CD4-positive, alpha-beta T cell treated with Interleukin-21 for 1 hour (primary cell): ENCODE results near the gene LMF1.

ENCODE experiments used
- DNase-seq: peaks from one replicate; pipeline ENCODE4 v3.0.0-alpha.2; 2020

LMF1 gene

GRCh38 chr16:1002399-1003166 lies 31.8 kb upstream of the LMF1 start:
- DNase-seq = peak; percentile 41

- no peak for DNase-seq
Observed at GRCh38 chr16:1001096-1001495, 30.3 kb upstream of the LMF1 start.

- no peak for DNase-seq
Observed at GRCh38 chr16:1000608-1001007, 29.8 kb upstream of the LMF1 start.

- DNase-seq = no peak
Observed at GRCh38 chr16:999677-1000076, 28.9 kb upstream of the LMF1 start.

GRCh38 chr16:998615-999014 lies 27.8 kb upstream of the LMF1 start:
- DNase-seq = no peak

GRCh38 chr16:998211-998610 lies 27.4 kb upstream of the LMF1 start:
- DNase-seq = no peak

GRCh38 chr16:997440-998051 lies 26.8 kb upstream of the LMF1 start:
- DNase-seq = peak; percentile 65

GRCh38 chr16:996681-997080 lies 25.9 kb upstream of the LMF1 start:
- DNase-seq = peak; percentile 52

GRCh38 chr16:995783-996182 lies 25.0 kb upstream of the LMF1 start:
- DNase-seq = no peak

GRCh38 chr16:995087-995486 lies 24.3 kb upstream of the LMF1 start:
- DNase-seq = no peak

- DNase-seq = no peak
Observed at GRCh38 chr16:993731-994130, 22.9 kb upstream of the LMF1 start.

GRCh38 chr16:991773-992172 lies 21.0 kb upstream of the LMF1 start:
- DNase-seq = no peak

- DNase-seq = no peak
Observed at GRCh38 chr16:991345-991744, 20.6 kb upstream of the LMF1 start.

GRCh38 chr16:990516-991291 lies 19.9 kb upstream of the LMF1 start:
- no peak for DNase-seq

- no peak for DNase-seq
Observed at GRCh38 chr16:989354-989814, 18.6 kb upstream of the LMF1 start.

- DNase-seq = no peak
Observed at GRCh38 chr16:988471-989353, 17.9 kb upstream of the LMF1 start.

GRCh38 chr16:987906-988305 lies 17.1 kb upstream of the LMF1 start:
- no peak for DNase-seq

GRCh38 chr16:986925-987582 lies 16.3 kb upstream of the LMF1 start:
- DNase-seq = no peak

- DNase-seq = no peak
Observed at GRCh38 chr16:986411-986810, 15.6 kb upstream of the LMF1 start.

- DNase-seq = no peak
Observed at GRCh38 chr16:985646-986400, 15.0 kb upstream of the LMF1 start.
